RKO (cell line): ENCODE results near the gene ARL6IP4.
"Not testable (repeated sequence)": the region's sequence is repeated elsewhere in the genome, so short reads cannot be mapped to it uniquely, and the experiment has no call there.

Experiments used
- DNase-seq: peaks from one replicate; pipeline ENCODE4 v3.0.0-alpha.2; 2016; ENCODE audit warnings: low spot score

Gene ARL6IP4

GRCh38 chr12:123010681-123011080 is 30.2 kb downstream of the ARL6IP4 start:
- no peak for DNase-seq

GRCh38 chr12:123011701-123012100 is 31.2 kb downstream of the ARL6IP4 start:
- no peak for DNase-seq

- no peak for DNase-seq
These were observed 33.0 kb downstream of the ARL6IP4 start for GRCh38 chr12:123013185-123014095.

- not testable (repeated sequence) for DNase-seq
These were observed 34.0 kb downstream of the ARL6IP4 start for GRCh38 chr12:123014473-123014872.

GRCh38 chr12:123017753-123018152 is 37.3 kb downstream of the ARL6IP4 start:
- DNase-seq: no peak

GRCh38 chr12:123019841-123020138 is 39.3 kb downstream of the ARL6IP4 start:
- no peak for DNase-seq

- DNase-seq: no peak
These were observed 41.5 kb downstream of the ARL6IP4 start for GRCh38 chr12:123021688-123022604.

- no peak for DNase-seq
These were observed 42.4 kb downstream of the ARL6IP4 start for GRCh38 chr12:123022846-123023245.

GRCh38 chr12:123024819-123025391 is 44.4 kb downstream of the ARL6IP4 start:
- no peak for DNase-seq

GRCh38 chr12:123026094-123026853 is 45.8 kb downstream of the ARL6IP4 start:
- no peak for DNase-seq

- no peak for DNase-seq
These were observed 47.4 kb downstream of the ARL6IP4 start for GRCh38 chr12:123027726-123028445.

- no peak for DNase-seq
These were observed 48.0 kb downstream of the ARL6IP4 start for GRCh38 chr12:123028475-123028874.

- no peak for DNase-seq
These were observed 49.1 kb downstream of the ARL6IP4 start for GRCh38 chr12:123029550-123029949.

- DNase-seq: no peak
These were observed 50.2 kb downstream of the ARL6IP4 start for GRCh38 chr12:123030686-123031085.

GRCh38 chr12:123031171-123031845 is 50.8 kb downstream of the ARL6IP4 start:
- no peak for DNase-seq
